Stimulated activated CD8-positive, alpha-beta memory T cell treated with anti-CD3 and anti-CD28 coated beads, Interleukin-15, amount 100 ng/mL, for 4 hours (primary cell): ENCODE results near the gene SLC6A17.

Source experiments
- DNase-seq, 2 donors: peaks; one replicate each; pipeline ENCODE4 v3.0.0-alpha.2; 2020; ENCODE audit warnings: low read depth in 2 of 2

The SLC6A17 gene

GRCh38 chr1:110173466-110174105 lies 23.3 kb downstream of the SLC6A17 start:
- no peak for DNase-seq

DNA sequence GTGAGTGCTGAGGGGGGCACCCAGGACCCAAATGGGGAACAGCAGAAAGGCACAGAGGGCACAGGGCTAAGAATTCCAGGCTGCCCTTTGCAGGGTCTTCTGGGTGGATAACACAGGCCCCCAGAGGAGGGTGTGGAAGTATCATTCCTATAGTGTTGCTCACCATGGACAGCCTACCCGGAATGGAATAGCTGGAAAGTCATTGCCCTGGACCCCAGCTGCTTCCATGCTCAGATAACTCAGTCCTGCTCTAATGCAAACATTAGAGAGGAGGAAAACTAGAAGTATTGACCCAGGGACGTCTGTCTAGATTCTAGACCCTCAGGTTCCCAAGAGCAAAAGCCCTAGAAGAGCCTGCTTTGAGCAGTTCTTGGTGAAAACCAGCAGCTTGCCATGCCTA lies 24.7 kb downstream of the SLC6A17 start:
- DNase-seq: no peak

DNA sequence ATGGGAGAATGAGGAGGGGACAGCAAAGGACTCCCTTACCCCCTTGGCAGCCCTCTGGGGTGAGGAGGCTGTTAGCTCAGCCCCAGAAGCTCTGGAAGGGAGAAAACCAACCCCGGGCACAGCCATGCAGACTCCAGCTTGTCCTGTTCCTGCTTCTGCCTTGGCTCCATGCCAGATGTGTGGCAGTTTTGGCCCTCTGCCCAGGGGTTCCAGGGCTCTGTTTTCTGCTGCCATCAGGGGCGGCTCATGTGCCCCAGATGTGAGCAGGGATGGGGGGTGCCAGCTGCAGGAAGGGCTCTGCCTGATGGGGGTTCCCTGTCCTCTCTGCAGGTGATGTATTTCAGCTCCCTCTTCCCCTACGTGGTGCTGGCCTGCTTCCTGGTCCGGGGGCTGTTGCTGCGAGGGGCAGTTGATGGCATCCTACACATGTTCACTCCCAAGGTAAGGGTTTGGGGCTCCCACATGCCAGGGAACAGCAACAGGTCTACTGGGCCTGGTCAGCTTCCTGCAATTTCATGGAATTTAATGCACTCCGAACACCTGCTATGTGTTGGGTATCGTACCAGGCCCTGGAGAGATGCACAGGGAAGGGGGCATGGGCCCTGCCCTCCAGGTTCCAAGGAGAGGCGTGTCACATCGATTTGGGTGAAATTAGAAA lies 26.1 kb downstream of the SLC6A17 start:
- no peak for DNase-seq

DNA sequence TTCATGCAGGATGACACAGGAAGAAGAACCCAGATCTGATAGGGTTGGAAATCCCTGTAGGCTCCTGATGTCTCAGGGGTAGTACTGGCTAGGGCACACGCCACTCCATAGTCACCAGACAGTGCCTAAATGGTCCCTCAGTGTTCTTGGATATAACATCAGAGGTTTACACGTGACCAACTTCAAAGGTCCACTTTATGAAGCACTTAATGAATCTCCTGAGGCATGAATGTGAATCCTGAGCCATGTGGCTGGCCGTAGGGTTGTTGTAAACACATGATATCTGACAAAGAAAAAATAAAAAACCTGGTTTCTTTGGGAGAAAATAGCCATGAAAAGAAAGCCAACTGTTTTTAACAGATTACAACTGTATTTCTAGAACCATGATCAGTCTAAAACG lies 27.5 kb downstream of the SLC6A17 start:
- no peak for DNase-seq

GRCh38 chr1:110183642-110184167 lies 33.4 kb downstream of the SLC6A17 start:
- DNase-seq: no peak

DNA sequence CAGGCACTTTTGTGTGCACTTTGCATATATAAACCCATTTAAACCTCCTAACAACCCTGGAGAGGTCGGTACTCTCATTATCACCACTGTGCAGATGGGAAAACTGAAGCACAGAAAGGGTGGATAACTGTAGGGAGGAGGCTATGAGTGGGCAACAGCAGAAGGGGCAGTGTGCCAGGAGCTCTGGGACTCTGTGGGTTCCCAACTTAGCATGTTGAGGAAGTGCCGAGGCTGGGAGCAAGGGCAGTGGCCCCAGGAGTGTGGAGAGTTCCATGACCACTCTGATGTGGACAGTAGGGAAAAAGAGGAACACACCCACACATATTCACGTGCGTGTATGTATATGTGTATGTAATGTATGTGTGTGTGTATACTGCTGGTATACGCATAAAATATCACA lies 34.2 kb downstream of the SLC6A17 start:
- DNase-seq: no peak

DNA sequence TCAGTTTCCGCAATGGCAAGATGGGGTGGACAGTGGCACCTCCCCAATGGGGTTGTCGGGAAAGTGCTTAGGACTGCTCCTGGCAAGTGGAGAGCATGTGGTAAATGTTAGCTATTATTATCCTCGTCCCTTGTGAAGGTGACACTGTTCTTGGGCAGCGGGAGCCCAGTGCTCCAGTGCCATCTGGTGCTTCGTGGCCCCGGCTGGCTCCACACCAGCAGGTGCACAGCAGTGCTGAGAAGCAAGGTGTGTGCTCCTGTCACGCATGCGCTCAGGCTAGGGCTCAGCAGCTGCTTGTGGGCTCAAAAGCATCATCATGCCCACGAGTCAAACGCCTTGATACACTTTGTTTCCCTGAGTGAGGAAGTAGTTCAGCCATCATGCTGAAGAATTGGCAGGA lies 34.9 kb downstream of the SLC6A17 start:
- DNase-seq: no peak

DNA sequence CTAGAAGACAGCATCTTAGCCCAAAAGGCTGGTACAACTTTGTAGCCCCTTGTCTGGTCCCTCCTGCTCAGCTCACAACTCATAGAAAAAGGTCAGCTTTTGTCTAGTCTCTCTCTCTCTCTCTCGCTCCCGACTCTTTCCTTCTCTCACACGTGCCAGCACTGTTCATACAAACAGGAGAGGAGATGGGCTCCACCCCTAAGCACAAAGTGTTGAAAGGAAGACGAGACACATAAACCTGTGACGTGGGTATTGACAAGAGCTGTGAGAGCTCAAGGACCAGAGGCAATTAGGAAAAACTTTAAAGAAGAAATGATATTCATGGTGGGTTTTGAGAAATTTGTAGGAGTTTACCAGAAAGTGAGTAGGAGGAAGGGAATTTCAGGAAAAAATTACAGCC lies 36.3 kb downstream of the SLC6A17 start:
- DNase-seq: no peak

DNA sequence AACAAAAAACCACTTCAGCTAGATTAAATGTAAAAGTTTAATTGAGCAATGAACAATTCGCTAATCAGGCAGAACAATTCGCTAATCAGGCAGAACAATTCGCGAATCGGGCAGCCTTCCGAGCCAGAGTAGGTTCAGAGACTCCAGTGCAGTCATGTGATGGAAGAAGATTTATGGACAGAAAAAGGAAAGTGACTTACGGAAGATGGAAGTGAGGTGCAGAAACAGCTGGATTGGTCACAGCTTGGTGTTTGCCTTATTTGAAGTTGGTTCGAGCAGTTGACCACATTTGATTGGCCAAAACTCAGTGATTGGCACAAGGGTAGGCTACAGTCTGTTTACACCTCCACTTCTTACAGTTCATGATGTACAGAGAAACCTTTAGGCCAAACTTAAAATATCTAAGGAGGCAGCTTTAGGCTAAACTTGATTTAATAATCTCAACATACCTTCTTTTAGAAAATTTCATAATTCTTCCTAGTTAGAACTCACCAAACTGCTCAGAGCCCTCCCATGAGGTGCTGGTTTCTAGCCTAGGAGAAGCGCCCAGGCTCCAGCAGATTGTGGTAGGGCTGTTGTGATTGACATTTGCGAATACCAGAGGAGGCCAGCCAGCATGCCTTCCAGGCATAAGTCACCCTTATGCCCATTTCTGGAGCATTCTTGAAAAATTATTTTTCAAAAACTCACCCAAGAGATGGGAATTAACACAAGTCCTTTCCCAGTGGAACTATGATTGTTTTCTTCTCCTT lies 37.0 kb downstream of the SLC6A17 start:
- DNase-seq: no peak

- DNase-seq: no peak
Observed at GRCh38 chr1:110188035-110188618, 37.8 kb downstream of the SLC6A17 start.

- DNase-seq: no peak
Observed at GRCh38 chr1:110189181-110189580, 38.9 kb downstream of the SLC6A17 start.

DNA sequence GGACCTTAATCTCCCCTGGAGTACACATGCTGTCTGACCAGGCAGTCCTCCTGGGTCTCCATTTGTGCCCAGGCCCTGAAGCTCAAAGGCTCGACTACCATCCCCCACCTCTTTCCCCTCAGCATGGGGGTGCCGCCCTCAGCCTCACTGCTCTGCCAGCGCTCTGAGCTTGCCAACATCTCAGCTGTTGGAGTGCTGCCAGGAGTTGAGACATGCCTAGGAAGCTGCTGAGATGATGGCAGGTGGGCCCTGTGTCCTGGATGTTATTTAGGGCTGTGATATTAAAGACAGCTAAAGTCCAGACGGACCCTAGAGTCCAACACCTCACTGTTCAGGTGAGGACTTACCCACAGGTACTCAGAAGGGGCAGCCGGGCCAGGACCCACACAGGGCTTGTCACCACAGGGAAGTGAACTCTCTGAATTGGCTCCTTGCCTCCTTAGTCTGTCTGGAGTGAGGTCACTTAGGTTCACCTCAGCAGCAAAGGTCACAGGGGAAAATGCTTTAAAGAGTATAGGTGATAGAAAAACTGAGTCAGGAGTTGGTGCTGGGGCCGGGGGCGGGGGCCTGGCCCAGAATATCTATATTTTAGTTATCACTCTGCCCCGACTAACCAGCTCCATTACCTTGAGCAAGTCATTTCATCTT lies 40.1 kb downstream of the SLC6A17 start:
- DNase-seq: no peak

- DNase-seq: no peak
Observed at GRCh38 chr1:110192541-110192940, 42.2 kb downstream of the SLC6A17 start.

DNA sequence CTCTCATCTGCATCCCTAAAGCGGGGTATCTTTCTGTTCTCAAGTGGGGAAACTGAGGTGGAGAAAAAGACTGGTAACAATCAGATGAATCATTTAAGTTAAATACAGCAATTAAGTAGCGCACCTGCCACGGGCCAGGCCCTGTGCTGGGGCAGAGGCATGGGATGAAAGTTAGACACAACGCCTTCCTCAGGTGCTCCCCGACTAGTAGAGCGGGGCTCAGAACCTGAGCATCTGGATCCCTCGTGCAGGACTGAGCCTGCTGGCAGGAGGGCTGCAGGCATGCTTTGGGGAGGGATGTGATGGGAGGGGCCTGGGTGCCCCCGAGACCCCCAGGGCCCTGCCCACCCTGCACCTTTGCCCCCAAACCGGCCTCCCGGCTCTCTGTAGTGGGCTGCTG lies 44.9 kb downstream of the SLC6A17 start:
- DNase-seq: no peak

GRCh38 chr1:110196917-110197765 lies 46.8 kb downstream of the SLC6A17 start:
- peak in 1 of 2 donors; percentile 32 for DNase-seq

DNA sequence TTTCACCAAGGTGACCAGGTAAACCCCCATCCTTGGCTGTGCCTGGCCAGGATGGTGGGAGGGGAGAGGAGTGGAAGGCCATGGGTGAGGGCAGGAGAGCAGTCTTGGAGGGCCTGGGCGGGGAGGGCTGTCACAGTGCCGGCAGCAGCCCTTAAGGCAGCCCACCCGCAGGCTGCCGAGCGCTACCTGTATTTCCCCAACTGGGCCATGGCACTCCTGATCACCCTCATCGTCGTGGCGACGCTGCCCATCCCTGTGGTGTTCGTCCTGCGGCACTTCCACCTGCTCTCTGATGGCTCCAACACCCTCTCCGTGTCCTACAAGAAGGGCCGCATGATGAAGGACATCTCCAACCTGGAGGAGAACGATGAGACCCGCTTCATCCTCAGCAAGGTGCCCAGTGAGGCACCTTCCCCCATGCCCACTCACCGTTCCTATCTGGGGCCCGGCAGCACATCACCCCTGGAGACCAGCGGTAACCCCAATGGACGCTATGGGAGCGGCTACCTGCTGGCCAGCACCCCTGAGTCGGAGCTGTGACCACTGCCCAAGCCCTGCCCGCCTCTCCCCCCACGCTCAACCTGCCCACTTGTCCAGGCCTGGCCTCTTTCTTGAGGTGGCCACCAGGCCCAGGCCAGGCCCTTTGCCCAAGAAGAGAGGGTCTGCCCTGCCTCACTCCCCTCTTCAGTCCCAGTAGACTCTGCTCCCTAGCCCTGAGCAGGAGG lies 47.8 kb downstream of the SLC6A17 start:
- DNase-seq: no peak

DNA sequence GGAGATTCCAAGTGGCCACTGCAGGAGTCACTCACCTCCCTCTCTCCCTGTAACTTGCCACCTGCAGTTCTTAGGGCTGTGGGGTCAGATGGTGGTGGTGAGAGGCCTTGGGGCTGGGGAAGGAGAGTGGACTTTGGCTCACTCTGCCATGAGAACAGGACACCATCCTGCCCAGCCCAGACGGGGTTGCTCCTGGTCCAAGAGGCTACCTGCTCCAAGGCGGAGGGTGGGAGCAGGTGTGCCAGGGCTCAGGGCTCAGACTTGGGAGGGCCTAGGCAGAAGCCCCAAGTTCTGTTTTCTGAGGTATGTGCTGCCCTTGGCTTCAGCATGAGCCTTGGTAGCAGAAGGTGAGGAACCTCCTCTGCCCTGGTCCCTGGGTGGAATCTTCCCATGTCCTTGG lies 48.5 kb downstream of the SLC6A17 start:
- DNase-seq: no peak

DNA sequence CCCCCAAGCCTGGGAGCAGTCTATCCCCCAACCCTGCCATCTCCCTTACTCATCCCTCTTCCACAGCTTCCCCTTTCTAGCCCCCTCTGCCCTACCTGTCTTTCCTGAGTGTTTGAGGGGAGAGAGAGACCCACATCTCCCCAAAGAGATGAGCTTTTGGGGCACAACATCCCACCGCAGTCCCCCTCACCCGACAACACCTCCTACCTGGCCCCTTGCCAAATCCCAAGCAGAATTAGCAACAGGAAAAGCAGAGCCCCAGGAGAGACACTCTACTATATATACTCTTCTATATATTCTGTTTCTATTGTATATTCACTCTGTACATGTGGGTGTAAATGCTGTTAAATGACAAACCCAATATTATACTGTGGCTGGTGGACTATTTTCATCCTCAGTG lies 49.9 kb downstream of the SLC6A17 start:
- no peak for DNase-seq

DNA sequence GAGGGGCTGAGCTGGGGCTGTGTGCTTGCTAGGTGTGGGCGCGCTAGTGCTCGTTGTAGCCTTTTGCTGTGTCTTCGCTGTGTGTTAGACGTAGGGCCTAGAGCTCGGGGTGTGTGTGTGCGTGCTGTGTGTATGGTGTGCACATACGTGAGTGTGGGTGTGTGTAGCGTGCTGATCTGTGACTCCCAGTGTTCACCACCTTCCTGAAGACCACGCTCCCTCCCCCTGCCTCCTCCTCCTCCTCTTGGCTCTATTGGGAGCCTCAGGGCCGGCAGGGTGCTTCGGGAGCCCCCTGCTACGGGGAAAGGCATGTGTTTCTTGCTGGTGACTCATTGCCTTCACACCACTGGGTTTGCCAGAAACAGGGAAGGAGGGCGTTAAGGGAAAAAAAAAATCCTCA lies 50.4 kb downstream of the SLC6A17 start:
- DNase-seq: no peak

- DNase-seq: no peak
Observed at GRCh38 chr1:110201157-110201825, 51.0 kb downstream of the SLC6A17 start.
